Spleen (tissue), 11 donors: ENCODE measurements around the gene MBNL1. TPM values are rescaled to one million over a fixed set of nuclear protein-coding genes. Genes with fewer than 3 reads are reported as not detected.

ENCODE experiments used
- DNase-seq: peaks from one replicate; pipeline ENCODE4 v3.0.0-alpha.2; 2020
- H3K27ac ChIP-seq, 8 donors: fragments of 200-600 bp; sonication (generic) in 7 of 8; 1 replicate in 4 of 8; 2 replicates in 4 of 8; pipeline versions ENCODE4 v1.5.0 to v1.8.0; 2016 to 2021; ENCODE audit warnings: inconsistent platforms in 4 of 8, mild to moderate bottlenecking in 4 of 8, moderate library complexity in 1 of 8
- H3K27me3 ChIP-seq, 7 donors: fragments of 200-600 bp; sonication (generic) in 6 of 7; replicated peaks in 1 of 7; 1 replicate in 4 of 7; 2 replicates in 3 of 7; pipeline versions ENCODE4 v1.5.0 to v1.8.0; 2016 to 2021; ENCODE audit warnings: inconsistent platforms in 3 of 7, mild to moderate bottlenecking in 1 of 7
- H3K36me3 ChIP-seq, 6 donors: fragments of 200-600 bp; sonication (generic) in 5 of 6; 1 replicate in 4 of 6; 2 replicates in 2 of 6; pipeline versions ENCODE4 v1.5.0 to v1.8.0; 2016 to 2021; ENCODE audit warnings: inconsistent platforms in 2 of 6
- H3K4me1 ChIP-seq, 6 donors: fragments of 200-600 bp; sonication (generic) in 5 of 6; 1 replicate in 3 of 6; 2 replicates in 3 of 6; pipeline versions ENCODE4 v1.5.0 to v1.8.0; 2016 to 2021; ENCODE audit warnings: inconsistent platforms in 3 of 6
- H3K4me3 ChIP-seq, 8 donors: fragments of 200-600 bp; sonication (generic) in 7 of 8; 1 replicate in 4 of 8; 2 replicates in 4 of 8; pipeline versions ENCODE4 v1.5.0 to v1.8.0; 2016 to 2021; ENCODE audit warnings: inconsistent platforms in 4 of 8, mild to moderate bottlenecking in 4 of 8, moderate library complexity in 2 of 8
- H3K9me3 ChIP-seq, 8 donors: fragments of 200-600 bp; sonication (generic) in 7 of 8; 1 replicate in 4 of 8; 2 replicates in 4 of 8; pipeline versions ENCODE4 v1.5.0 to v1.8.0; 2016 to 2021; ENCODE audit warnings: inconsistent platforms in 4 of 8
- POLR2A ChIP-seq, 3 donors: fragments of 450-650 bp; IDR thresholded peaks; one replicate each; pipeline ENCODE4 v1.5.1; 2017; ENCODE audit warnings: antibody characterized with exemption in 3 of 3, mild to moderate bottlenecking in 1 of 3
- POLR2AphosphoS5 ChIP-seq, 3 donors: sonication (generic); formaldehyde crosslinking; IDR thresholded peaks; one replicate each; pipeline ENCODE4 v1.5.1; 2017; ENCODE audit warnings: antibody characterized with exemption in 3 of 3
- WGBS, 5 donors: extraction: QIAGEN DNeasy Blood & Tissue Kit in 3 of 5; methylation state at CpG; one replicate each; pipeline versions ENCODE4 v1.1.5 to v1.1.7; 2013 to 2018; 5-methylcytosine and 5-hydroxymethylcytosine counted together
- intact Hi-C: fragments of 100-400 bp; cut with DNase I; formaldehyde crosslinking; loops from one replicate; pipeline ENCODE4 v1.15.0; 2023; ENCODE audit warnings: low total_unique reads
- polyA plus RNA-seq, 3 donors: library from polyadenylated mRNA; stranded (reverse); fragments of 200-250 nt; gene quantifications; one replicate each; pipeline ENCODE4 v1.2.1, GENCODE V29; 2013
- total RNA-seq, 7 donors: library from RNA; depleted of rRNA in 3 of 7; stranded (reverse); fragments of >200 nt in 3 of 7; fragmentation: NEBNext Ultra II Directional in 4 of 7; extraction: Animal tissue kit (Norgen Biotek cat#: 25700) in 4 of 7; gene quantifications; one replicate each; pipeline versions ENCODE4 v1.1.0 to v1.2.1, GENCODE V29; 2016 to 2021
- TF ChIP-seq, protein P1 (sequence below), 11 experiments: fragments of 200-600 bp in 7 of 11; fragments of 450-650 bp in 4 of 11; sonication (generic) in 4 of 11; IDR thresholded peaks in 8 of 11; conservative IDR thresholded peaks in 3 of 11; 1 replicate in 7 of 11; 2 replicates in 4 of 11; pipeline versions ENCODE4 v1.4.0 to v1.8.0; 2016 to 2021; ENCODE audit warnings: antibody characterized with exemption in 11 of 11, inconsistent platforms in 4 of 11, mild to moderate bottlenecking in 1 of 11
- donor health status: healthy with polysubstance abuse.
- donor health status: DM: no; HTN: no; CAD: no; lungs with moderate emphysema.
- donor health status: DM: no; HTN: no; CAD: no.
- donor health status: Bipolar disorder and iron deficiency.
- donor health status: healthy.
- donor health status: DM: no; HTN: no; CAD: no.
- donor health status: DM: yes; HTN: yes; CAD: no.

Gene MBNL1
- total and polyA plus RNA-seq, 10 donors = 64.7 to 491 (median 296) TPM

GRCh38 chr3:152322756-152323155 is 54.0 kb downstream of the MBNL1 start:
- Histone ChIP-seq H3K36me3 (peaks cover 0 to 9% (median 0%) of the 10 kb centered on the region in 6 donors), H3K27ac (peak overlapping the region in 5 of 8 donors; percentile 0 to 72 (median 63)), H3K4me1 (peaks cover 32 to 100% (median 86%) of the 10 kb centered on the region in 6 donors), H3K9me3 (no peaks in the 10 kb centered on the region), H3K27me3 (no peaks in the 10 kb centered on the region), H3K4me3 (no peak overlapping the region)
- no peak for DNase-seq
- WGBS, 5 donors = 7 to 35% (median 23%) methylated on average over 1 of the region's 1 CpG
- no peak for TF ChIP-seq POLR2A (IDR thresholded peaks at IDR 0.05)
- TF ChIP-seq, protein P1, sequence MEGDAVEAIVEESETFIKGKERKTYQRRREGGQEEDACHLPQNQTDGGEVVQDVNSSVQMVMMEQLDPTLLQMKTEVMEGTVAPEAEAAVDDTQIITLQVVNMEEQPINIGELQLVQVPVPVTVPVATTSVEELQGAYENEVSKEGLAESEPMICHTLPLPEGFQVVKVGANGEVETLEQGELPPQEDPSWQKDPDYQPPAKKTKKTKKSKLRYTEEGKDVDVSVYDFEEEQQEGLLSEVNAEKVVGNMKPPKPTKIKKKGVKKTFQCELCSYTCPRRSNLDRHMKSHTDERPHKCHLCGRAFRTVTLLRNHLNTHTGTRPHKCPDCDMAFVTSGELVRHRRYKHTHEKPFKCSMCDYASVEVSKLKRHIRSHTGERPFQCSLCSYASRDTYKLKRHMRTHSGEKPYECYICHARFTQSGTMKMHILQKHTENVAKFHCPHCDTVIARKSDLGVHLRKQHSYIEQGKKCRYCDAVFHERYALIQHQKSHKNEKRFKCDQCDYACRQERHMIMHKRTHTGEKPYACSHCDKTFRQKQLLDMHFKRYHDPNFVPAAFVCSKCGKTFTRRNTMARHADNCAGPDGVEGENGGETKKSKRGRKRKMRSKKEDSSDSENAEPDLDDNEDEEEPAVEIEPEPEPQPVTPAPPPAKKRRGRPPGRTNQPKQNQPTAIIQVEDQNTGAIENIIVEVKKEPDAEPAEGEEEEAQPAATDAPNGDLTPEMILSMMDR (IDR thresholded peaks at IDR 0.05 in 8 of 11, conservative IDR thresholded peaks at IDR 0.05 in 3 of 11) = no peak
- no peak for TF ChIP-seq POLR2AphosphoS5 (IDR thresholded peaks at IDR 0.05)
- intact Hi-C loops = no loop called here

GRCh38 chr3:152323834-152324233 is 55.1 kb downstream of the MBNL1 start:
- intact Hi-C loops = no loop called here
- TF ChIP-seq POLR2A (IDR thresholded peaks at IDR 0.05) = no peak
- TF ChIP-seq POLR2AphosphoS5 (IDR thresholded peaks at IDR 0.05) = no peak
- TF ChIP-seq, protein P1 (IDR thresholded peaks at IDR 0.05 in 8 of 11, conservative IDR thresholded peaks at IDR 0.05 in 3 of 11) = no peak
- peak overlapping the region in 3 of 8 donors; percentile 3 to 43 (median 5) for H3K4me3 ChIP-seq
- no peaks in the 10 kb centered on the region for H3K27me3 ChIP-seq
- WGBS, 5 donors = 21 to 26% (median 23%) methylated on average over 4 of the region's 4 CpGs
- H3K9me3 ChIP-seq = no peaks in the 10 kb centered on the region
- H3K27ac ChIP-seq = peak overlapping the region in 7 of 8 donors; percentile 28 to 72 (median 59)
- H3K36me3 ChIP-seq = peaks cover 0 to 6% (median 0%) of the 10 kb centered on the region in 6 donors
- peaks cover 41 to 100% (median 86%) of the 10 kb centered on the region in 6 donors for H3K4me1 ChIP-seq
- no peak for DNase-seq

- peak overlapping the region in 1 of 8 donors; percentile 59 for H3K27ac ChIP-seq
- intact Hi-C loops = no loop called here
- DNase-seq = no peak
- TF ChIP-seq, protein P1 (IDR thresholded peaks at IDR 0.05 in 8 of 11, conservative IDR thresholded peaks at IDR 0.05 in 3 of 11) = no peak
- TF ChIP-seq POLR2A (IDR thresholded peaks at IDR 0.05) (no peak), POLR2AphosphoS5 (IDR thresholded peaks at IDR 0.05) (no peak)
- H3K9me3 ChIP-seq = no peaks in the 10 kb centered on the region
- peaks cover 0 to 6% (median 0%) of the 10 kb centered on the region in 6 donors for H3K36me3 ChIP-seq
- H3K27me3 ChIP-seq = no peaks in the 10 kb centered on the region
- no peak overlapping the region for H3K4me3 ChIP-seq
- WGBS, 5 donors = 77 to 86% (median 81%) methylated on average over 2 of the region's 2 CpGs
- peaks cover 49 to 100% (median 86%) of the 10 kb centered on the region in 6 donors for H3K4me1 ChIP-seq
Measured at GRCh38 chr3:152325136-152325535, 56.4 kb downstream of the MBNL1 start.

DNA sequence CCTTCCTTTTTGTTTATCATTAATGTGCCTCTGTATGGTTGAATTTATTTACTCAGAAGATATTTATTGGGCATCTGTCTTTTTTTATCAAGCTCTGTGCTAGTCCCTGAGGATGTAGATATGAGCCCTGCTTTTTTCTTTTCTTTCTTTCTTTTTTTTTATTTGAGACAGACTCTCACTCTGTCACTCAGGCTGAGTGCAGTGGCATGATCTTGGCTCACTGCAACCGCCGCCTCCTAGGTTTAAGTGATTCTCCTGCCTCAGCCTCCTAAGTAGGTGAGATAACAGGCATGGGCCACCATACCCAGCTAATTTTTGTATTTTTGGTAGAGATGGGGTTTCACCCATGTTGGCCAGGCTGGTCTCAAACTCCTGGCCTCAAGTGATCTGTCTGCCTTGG is 58.5 kb downstream of the MBNL1 start:
- intact Hi-C loops = no loop called here
- TF ChIP-seq, protein P1 (IDR thresholded peaks at IDR 0.05 in 8 of 11, conservative IDR thresholded peaks at IDR 0.05 in 3 of 11) = no peak
- TF ChIP-seq POLR2AphosphoS5 (IDR thresholded peaks at IDR 0.05) (no peak), POLR2A (IDR thresholded peaks at IDR 0.05) (no peak)
- Histone ChIP-seq H3K27ac (peak overlapping the region in 3 of 8 donors; percentile 4 to 61 (median 51)), H3K4me1 (peaks cover 56 to 100% (median 86%) of the 10 kb centered on the region in 6 donors), H3K9me3 (no peaks in the 10 kb centered on the region), H3K27me3 (no peaks in the 10 kb centered on the region), H3K4me3 (no peak overlapping the region), H3K36me3 (peaks cover 0 to 6% (median 0%) of the 10 kb centered on the region in 6 donors)
- WGBS, 5 donors = 91 to 98% (median 97%) methylated on average over 2 of the region's 2 CpGs
- DNase-seq = no peak
